VCaP (cell line): ENCODE measurements around the gene VEGFC.

Experiments
- H3K27ac ChIP-seq: fragments of 450-650 bp; 2 replicates; pipeline ENCODE4 v1.5.1; 2017
- CTCF ChIP-seq: fragments of 450-650 bp; conservative IDR thresholded peaks from 2 replicates; pipeline ENCODE4 v1.5.1; 2017; ENCODE audit warnings: mild to moderate bottlenecking, moderate library complexity

The VEGFC gene

GRCh38 chr4:176642472-176642871, 150.2 kb downstream of the VEGFC start:
- TF ChIP-seq CTCF: no peak
- H3K27ac ChIP-seq: no peak overlapping the region

GRCh38 chr4:176641237-176641636, 151.5 kb downstream of the VEGFC start:
- TF ChIP-seq CTCF: no peak
- H3K27ac ChIP-seq: no peak overlapping the region

- TF ChIP-seq CTCF: no peak
- H3K27ac ChIP-seq: no peak overlapping the region
Measured at GRCh38 chr4:176638992-176639391, 153.7 kb downstream of the VEGFC start.

- TF ChIP-seq CTCF: no peak
Measured at GRCh38 chr4:176636292-176636691, 156.4 kb downstream of the VEGFC start.

GRCh38 chr4:176635372-176636261, 157.1 kb downstream of the VEGFC start:
- no peak overlapping the region for H3K27ac ChIP-seq
- TF ChIP-seq CTCF: no peak

More at GRCh38 chr4:176636292-176636691, 156.4 kb downstream of the VEGFC start:
- H3K27ac ChIP-seq: no peak overlapping the region
